Fibroblast of gingiva (primary cell): ENCODE measurements around the gene TRIM59.
"Not testable (repeated sequence)": the region's sequence is repeated elsewhere in the genome, so short reads cannot be mapped to it uniquely, and the experiment has no call there.

Experiments used
- DNase-seq: peaks from one replicate; pipeline ENCODE4 v3.0.0-alpha.2; 2011; ENCODE audit warnings: low read depth

Gene TRIM59

GRCh38 chr3:160454995-160455394, 5.4 kb upstream of the TRIM59 start:
- no peak for DNase-seq

DNA sequence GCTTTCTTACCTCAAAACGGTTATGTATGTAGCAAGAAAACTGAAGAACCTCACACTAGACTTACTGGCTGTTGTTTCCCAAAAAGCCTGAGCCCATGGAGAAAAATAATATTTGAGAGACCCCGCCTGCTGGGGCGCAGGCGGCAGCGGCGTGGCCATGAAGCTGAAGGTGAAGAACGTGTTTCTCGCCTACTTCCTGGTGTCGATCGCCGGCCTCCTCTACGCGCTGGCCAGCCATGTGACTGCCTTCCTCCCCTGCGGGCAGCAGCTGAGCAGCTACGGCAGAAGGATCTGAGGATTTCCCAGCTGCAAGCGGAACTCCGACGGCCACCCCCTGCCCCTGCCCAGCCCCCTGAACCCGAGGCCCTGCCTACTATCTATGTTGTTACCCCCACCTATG, 2.7 kb upstream of the TRIM59 start:
- DNase-seq, result not testable (repeated sequence)

DNA sequence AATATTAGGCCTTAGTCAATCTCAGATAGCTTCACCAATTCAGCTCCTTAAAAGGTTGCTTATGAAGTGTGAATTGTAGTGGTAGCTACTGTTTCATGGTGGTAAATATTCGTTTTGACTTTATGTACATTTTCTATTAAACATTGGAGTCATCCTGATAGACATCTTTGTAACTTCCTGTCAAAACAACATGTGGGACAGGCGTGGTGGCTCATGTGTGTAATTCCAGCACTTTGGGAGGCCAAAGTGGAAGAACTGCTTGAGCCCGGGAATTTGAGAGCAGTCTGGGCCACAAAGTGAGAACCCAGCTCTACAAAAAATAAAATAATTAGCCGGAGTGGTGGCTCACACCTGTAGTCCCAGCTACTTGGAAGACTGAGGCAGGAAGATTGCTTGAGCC, 2.0 kb upstream of the TRIM59 start:
- DNase-seq, result no peak

DNA sequence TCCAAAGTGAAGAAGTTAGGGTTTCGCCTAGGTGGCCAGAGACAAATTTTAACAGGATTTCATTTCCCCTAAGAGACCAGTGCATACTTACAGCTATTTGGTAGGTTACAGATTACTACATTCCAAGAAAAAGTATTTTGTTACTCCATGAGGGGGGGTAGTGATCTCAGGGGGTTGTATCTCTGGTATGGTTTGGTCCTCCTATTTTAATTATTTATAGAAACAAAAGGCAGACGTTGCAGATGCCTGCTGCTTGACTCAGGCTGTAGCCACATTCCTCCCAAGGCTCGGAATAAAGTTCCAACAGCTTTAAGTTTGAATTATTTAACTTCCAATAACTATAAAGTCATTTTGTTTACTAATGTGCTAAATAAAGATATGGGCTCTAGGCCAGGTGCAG, 1.3 kb upstream of the TRIM59 start:
- DNase-seq, result peak; percentile 92

DNA sequence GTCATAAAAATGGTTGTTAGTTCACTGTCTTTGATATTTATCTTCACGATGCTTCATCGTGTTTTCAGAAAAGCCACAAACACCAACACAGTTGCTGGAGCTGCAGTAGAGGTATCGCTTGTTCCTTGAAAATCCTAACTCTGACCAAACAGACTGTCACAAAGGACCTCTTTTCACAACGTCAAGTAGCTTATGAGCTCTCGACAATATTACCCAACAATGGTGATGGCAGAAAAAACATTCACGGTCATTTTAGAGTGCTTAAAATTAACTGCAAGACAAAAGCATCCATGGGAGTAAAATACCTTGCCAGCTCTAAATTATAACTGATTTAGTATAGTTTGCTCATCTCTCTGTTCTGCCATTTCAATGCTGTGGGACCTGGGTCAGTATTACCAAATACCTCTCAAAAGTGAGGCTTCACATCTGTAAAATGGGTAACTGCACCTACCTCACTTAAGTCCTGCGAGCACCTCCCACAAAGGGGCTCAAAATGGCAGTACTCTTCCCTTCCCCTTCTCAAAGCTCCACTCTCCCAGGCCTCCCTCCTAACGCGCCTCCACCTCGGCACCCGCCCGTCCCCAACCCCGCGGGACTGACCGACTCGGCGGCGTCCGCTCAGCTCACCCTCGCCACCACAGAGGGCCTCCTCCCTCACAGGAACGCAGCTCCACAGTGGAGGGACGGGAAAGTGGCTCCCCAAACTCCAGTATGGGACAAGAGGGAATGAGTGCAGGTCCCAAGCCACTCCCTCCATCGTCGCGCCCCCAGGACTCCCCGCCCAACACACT, 546 bp downstream of the TRIM59 start:
- DNase-seq, result peak; percentile 33

GRCh38 chr3:160447544-160447943, 2.0 kb downstream of the TRIM59 start:
- peak; percentile 26 for DNase-seq

DNA sequence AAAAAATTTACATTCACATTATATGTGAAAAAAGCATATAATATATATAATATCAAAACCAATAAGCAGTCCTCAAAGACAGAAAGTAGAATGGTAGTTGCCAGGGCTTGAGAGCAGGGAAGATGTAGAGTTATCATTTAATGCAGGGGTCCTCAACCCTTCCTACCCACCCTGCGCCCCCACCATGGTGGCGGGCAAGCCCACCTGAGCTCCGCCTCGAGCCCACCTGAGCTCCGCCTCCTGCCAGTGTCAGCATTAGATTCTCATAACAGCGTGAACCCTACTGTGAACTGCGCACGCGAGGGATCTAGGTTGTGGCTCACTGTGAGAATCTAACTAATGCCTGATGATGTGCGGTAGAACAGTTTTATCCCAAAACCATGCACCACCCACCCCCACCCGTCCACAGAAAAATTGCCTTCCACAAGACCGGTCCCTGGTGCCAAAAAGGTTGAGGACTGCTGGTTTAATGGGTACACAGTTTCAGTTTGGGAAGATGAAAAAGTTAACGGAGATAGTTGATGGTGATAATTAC, 3.0 kb downstream of the TRIM59 start:
- DNase-seq, result no peak

GRCh38 chr3:160445854-160446253, 3.7 kb downstream of the TRIM59 start:
- no peak for DNase-seq

DNA sequence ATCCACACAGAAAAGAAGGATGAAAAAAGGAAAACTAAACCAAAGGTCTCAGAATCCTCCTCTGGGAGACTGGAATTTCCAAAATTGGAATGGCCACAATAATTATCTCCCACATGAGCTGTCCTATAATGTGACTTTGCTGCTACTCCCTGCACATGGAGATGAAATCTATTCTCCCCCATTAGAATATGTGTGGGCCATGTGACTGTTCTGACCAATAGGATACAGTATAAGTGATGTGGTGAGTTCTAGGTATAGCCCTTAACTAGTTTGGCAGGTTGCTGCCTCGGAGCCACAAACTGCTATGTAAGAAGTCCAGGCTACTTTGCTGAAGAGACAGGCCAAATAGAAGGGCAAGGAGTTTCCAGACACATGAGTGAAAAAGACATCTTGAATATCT, 5.2 kb downstream of the TRIM59 start:
- no peak for DNase-seq

DNA sequence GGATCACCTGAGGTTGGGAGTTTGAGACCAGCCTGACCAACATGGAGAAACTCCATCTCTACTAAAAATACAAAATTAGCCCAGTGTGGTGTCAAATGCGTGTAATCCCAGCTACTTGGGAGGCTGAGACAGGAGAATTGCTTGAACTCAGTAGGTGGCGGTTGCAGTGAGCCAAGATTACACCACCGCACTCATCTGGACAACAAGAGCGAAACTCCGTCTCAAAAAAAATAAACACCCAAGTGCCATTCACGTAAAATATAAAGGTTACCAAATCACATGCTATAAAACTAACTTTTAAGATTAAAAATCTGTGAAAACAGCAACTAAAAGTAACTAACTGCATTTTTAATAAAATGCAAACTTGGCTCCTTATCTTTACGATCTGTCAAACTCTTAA, 8.9 kb downstream of the TRIM59 start:
- DNase-seq, result no peak

- DNase-seq, result no peak
Observed at GRCh38 chr3:160437083-160437455, 12.5 kb downstream of the TRIM59 start.

GRCh38 chr3:160435747-160436146, 13.8 kb downstream of the TRIM59 start:
- no peak for DNase-seq

DNA sequence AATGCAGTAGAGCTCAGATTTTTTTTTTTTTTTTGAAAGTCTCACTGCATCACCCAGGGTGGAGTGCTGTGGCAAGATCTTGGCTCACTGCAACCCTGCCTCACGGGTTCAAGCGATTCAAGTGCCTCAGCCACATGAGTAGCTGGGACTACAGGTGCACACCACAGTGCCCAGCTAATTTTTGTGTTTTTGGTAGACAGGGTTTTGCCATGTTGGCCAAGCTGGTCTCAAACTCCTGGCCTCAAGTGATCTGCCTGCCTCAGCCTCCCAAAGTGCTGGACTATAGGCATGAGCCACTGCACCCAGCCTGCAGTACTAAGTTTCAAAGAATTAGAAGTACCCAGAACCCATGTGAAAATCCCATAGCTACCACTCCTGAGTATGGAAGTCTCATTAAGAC, 14.5 kb downstream of the TRIM59 start:
- no peak for DNase-seq

GRCh38 chr3:160434071-160434470, 15.5 kb downstream of the TRIM59 start:
- DNase-seq, result peak; percentile 80

- no peak for DNase-seq
Observed at GRCh38 chr3:160427832-160428424, 21.7 kb downstream of the TRIM59 start.

- no peak for DNase-seq
Observed at GRCh38 chr3:160417311-160417710, 32.3 kb downstream of the TRIM59 start.

GRCh38 chr3:160413613-160414248, 35.9 kb downstream of the TRIM59 start:
- peak; percentile 74 for DNase-seq

GRCh38 chr3:160412477-160412876, 37.1 kb downstream of the TRIM59 start:
- no peak for DNase-seq

DNA sequence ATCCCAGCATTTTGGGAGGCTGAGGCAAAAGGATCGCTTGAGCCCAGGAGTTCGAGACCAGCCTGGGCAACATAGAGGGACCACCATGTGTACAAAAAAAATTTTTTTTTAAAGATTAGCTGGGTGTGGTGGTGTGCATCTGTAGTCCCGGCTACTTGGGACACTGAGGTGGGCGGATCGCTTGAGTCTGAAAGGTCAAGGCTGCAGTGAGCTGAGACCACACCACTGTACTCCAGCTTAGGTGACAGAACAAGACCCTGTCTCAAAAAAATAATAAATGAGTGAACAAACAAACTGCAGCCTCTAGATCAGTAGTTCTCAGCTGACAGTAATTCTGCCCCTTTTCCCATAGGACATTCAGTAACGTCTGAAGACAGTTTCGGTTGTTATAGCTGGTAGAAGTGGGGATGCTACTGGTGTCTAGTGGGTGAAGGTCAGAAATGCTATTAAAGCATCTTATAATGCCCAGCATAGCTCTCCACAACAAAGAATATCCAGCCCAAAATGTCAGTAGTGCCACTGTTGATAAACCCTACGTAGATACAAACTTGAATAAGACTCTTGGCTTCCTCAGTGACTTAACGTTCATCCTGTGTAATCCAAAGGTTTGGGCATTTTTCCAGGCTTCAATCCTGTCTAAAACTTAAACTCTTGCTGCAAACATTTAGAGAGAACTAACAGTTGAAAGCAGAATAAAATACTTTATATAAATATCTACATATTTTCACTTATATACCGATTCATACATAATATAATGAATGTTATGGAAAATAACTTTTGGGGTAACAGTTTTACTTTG, 39.6 kb downstream of the TRIM59 start:
- no peak for DNase-seq

GRCh38 chr3:160403796-160404470, 45.7 kb downstream of the TRIM59 start:
- DNase-seq, result no peak

GRCh38 chr3:160403028-160403545, 46.5 kb downstream of the TRIM59 start:
- no peak for DNase-seq
